ENCODE results near the gene SMARCB1. TPM values are rescaled to one million over a fixed set of nuclear protein-coding genes. Genes with fewer than 3 reads are reported as not detected.

Gene SMARCB1
- total and polyA plus RNA-seq, 2 donors (not counting 1 experiment from before 2014, with no cell fraction given): 20.5 to 86.4 TPM

DNA sequence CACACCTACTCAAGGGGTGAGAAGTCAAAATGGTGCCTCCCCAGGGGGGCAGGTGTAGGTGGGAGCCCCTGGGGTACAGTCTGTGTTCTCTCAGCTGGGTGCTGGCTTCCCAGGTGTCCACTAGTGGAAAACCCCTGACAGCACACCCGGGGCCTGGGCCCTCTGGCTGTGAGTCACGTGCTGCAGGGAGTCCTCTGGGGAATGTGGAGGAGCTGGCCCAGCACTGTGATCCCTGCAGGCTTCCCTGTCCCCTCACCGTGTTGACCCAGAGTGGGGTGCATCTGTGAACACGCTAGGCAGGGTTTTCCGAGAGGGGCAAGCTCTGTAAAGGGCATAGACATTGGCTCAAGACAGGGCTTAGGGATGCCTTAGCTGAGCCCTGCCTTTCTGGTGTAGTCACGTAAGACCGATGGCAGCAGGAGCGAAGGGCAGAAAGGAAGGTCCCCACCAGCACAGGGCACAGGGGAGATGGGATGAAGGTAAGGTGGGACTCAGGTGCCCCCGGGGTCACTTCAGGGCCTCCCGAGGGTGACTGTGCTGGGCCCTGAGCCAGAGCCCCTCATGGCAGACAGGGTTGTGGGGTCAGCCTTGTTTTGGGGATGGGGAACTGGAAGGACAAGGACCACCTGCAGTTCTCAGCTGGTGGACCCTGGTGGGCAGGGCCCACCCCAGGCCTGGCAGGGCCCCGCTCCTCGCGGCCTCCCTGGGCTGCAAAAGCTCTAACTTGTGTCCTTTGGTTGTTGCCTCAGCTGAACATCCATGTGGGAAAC, 37.9 kb downstream of the SMARCB1 start:
- H3K36me3 ChIP-seq (ENCODE audit: control insufficient read depth, insufficient read depth, low read length): peaks cover 28% of the 10 kb centered on the region
- no peak for DNase-seq (ENCODE audit: low read depth in 2 of 2)
- no peak overlapping the region for H3K4me2 ChIP-seq (ENCODE audit: extremely low read depth, insufficient read depth, low read length)
- no peaks in the 10 kb centered on the region for H3K9me3 ChIP-seq (ENCODE audit: control insufficient read depth, insufficient read depth, low read depth, low read length)
- no peaks in the 10 kb centered on the region for H4K20me1 ChIP-seq (ENCODE audit: control insufficient read depth, extremely low read depth, insufficient read depth, low read length)
- no peak overlapping the region for H3K4me3 ChIP-seq (replicated peaks in 1 of 4; ENCODE audit: control extremely low read depth in 1 of 4, insufficient read depth in 1 of 4, low read depth in 3 of 4, low read length in 4 of 4)
- H2AFZ ChIP-seq (ENCODE audit: low read length): no peak overlapping the region
- no peak overlapping the region for H3K9ac ChIP-seq (ENCODE audit: insufficient read depth, low read length)
- H3K27me3 ChIP-seq (ENCODE audit: control insufficient read depth, insufficient read depth, low read length): no peaks in the 10 kb centered on the region
- peaks cover 4% of the 10 kb centered on the region for H3K4me1 ChIP-seq (ENCODE audit: control insufficient read depth, extremely low read depth, insufficient read depth, low read length)
- no peak for TF ChIP-seq EZH2 (IDR thresholded peaks at IDR 0.05; ENCODE audit: low read length, missing control alignments)
- TF ChIP-seq, protein P1, sequence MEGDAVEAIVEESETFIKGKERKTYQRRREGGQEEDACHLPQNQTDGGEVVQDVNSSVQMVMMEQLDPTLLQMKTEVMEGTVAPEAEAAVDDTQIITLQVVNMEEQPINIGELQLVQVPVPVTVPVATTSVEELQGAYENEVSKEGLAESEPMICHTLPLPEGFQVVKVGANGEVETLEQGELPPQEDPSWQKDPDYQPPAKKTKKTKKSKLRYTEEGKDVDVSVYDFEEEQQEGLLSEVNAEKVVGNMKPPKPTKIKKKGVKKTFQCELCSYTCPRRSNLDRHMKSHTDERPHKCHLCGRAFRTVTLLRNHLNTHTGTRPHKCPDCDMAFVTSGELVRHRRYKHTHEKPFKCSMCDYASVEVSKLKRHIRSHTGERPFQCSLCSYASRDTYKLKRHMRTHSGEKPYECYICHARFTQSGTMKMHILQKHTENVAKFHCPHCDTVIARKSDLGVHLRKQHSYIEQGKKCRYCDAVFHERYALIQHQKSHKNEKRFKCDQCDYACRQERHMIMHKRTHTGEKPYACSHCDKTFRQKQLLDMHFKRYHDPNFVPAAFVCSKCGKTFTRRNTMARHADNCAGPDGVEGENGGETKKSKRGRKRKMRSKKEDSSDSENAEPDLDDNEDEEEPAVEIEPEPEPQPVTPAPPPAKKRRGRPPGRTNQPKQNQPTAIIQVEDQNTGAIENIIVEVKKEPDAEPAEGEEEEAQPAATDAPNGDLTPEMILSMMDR (conservative IDR thresholded peaks at IDR 0.05 in 1 of 2, IDR thresholded peaks at IDR 0.05 in 1 of 2; ENCODE audit: low read depth in 1 of 2, low read length in 2 of 2): no peak
- no peaks in the 10 kb centered on the region for H3K79me2 ChIP-seq (ENCODE audit: control insufficient read depth, insufficient read depth, low read length)
- H3K27ac ChIP-seq (ENCODE audit: insufficient read depth, low read length): no peak overlapping the region

DNA sequence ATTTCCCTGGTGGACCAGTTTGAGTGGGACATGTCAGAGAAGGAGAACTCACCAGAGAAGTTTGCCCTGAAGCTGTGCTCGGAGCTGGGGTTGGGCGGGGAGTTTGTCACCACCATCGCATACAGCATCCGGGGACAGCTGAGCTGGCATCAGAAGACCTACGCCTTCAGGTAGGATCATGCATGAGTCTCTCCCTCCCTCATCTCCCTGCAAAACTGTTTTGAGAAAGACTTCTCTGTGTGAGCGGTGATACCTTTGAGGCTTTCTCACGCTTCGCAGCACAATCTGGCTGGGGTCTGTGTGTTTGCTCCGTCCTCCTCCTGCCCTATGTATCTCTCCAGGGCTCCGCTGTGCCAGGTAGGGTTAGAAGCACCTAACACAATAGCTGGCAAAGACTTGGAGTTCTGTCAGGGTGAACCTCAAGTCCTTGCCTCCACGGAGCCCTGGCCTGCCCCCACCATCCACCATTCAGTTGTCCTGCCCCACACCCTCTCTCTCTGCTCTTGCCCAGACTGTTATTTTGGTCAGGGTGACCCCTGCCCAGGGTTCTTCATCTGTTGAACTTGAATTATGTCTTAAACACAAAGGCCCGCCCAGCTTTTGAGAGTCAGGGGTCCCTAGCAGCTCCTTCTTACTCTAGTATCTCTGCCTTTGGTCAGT, 38.6 kb downstream of the SMARCB1 start:
- Histone ChIP-seq H3K79me2 (ENCODE audit: control insufficient read depth, insufficient read depth, low read length) (no peaks in the 10 kb centered on the region), H3K4me2 (ENCODE audit: extremely low read depth, insufficient read depth, low read length) (no peak overlapping the region), H3K36me3 (ENCODE audit: control insufficient read depth, insufficient read depth, low read length) (peaks cover 28% of the 10 kb centered on the region), H3K9ac (ENCODE audit: insufficient read depth, low read length) (no peak overlapping the region), H3K4me1 (ENCODE audit: control insufficient read depth, extremely low read depth, insufficient read depth, low read length) (peaks cover 4% of the 10 kb centered on the region), H3K27ac (ENCODE audit: insufficient read depth, low read length) (peak overlapping the region; percentile 40), H4K20me1 (ENCODE audit: control insufficient read depth, extremely low read depth, insufficient read depth, low read length) (no peaks in the 10 kb centered on the region), H3K4me3 (replicated peaks in 1 of 4; ENCODE audit: control extremely low read depth in 1 of 4, insufficient read depth in 1 of 4, low read depth in 3 of 4, low read length in 4 of 4) (no peak overlapping the region), H2AFZ (ENCODE audit: low read length) (no peak overlapping the region), H3K27me3 (ENCODE audit: control insufficient read depth, insufficient read depth, low read length) (no peaks in the 10 kb centered on the region), H3K9me3 (ENCODE audit: control insufficient read depth, insufficient read depth, low read depth, low read length) (no peaks in the 10 kb centered on the region)
- no peak for DNase-seq (ENCODE audit: low read depth in 2 of 2)
- TF ChIP-seq, protein P1 (conservative IDR thresholded peaks at IDR 0.05 in 1 of 2, IDR thresholded peaks at IDR 0.05 in 1 of 2; ENCODE audit: low read depth in 1 of 2, low read length in 2 of 2): no peak
- TF ChIP-seq EZH2 (IDR thresholded peaks at IDR 0.05; ENCODE audit: low read length, missing control alignments): no peak

DNA sequence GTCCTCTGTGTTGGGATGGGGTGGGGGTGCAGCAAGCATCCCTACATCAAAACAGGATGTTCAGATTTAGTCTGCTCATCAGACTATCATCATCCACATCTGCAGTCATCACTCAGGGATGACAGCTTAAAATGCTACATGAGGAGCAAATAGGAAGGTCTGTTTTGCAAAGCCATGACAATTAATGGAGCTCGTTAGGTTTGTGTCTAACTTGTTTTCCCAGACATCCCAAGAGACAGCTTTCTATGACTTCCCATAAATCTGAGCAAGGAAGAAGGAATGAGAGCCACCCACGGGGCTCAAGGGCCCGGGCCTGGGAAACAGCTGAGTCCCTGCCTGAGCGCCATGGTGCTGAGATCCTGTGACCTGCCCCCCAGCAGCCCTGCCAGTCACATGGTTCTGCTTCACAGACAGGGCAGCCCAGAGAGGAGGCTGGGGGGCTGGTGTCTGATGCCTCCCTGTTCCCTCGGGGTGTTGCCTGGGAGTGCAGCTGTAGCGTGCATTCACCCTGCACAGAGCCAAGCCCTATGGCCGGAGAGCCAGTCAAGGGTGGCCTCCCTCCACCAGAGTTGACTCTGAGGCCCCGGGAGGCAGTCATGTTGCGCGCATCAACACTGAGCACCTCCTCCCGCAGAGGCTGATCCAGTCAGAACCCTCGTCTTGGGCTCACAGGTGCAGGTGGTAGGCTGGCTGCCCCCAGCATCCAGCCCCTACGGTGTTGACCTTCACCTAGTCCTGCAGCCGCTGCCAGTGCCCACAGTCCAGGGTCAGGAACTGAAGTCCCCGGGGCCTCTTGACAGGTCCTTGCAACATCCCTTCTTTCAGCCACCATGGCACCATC, 40.0 kb downstream of the SMARCB1 start:
- peak in 1 of 2 donors; percentile 20 for DNase-seq (ENCODE audit: low read depth in 2 of 2)

More for the DNA sequence above, 40.0 kb downstream of the SMARCB1 start:
- no peak overlapping the region for H3K9ac ChIP-seq (ENCODE audit: insufficient read depth, low read length)
- no peaks in the 10 kb centered on the region for H3K27me3 ChIP-seq (ENCODE audit: control insufficient read depth, insufficient read depth, low read length)
- H3K27ac ChIP-seq (ENCODE audit: insufficient read depth, low read length): peak overlapping the region; percentile 61
- H4K20me1 ChIP-seq (ENCODE audit: control insufficient read depth, extremely low read depth, insufficient read depth, low read length): no peaks in the 10 kb centered on the region
- no peak overlapping the region for H3K4me3 ChIP-seq (replicated peaks in 1 of 4; ENCODE audit: control extremely low read depth in 1 of 4, insufficient read depth in 1 of 4, low read depth in 3 of 4, low read length in 4 of 4)
- no peak overlapping the region for H3K4me2 ChIP-seq (ENCODE audit: extremely low read depth, insufficient read depth, low read length)
- H3K36me3 ChIP-seq (ENCODE audit: control insufficient read depth, insufficient read depth, low read length): peaks cover 28% of the 10 kb centered on the region
- H2AFZ ChIP-seq (ENCODE audit: low read length): no peak overlapping the region
- H3K79me2 ChIP-seq (ENCODE audit: control insufficient read depth, insufficient read depth, low read length): peaks cover 6% of the 10 kb centered on the region
- peaks cover 4% of the 10 kb centered on the region for H3K4me1 ChIP-seq (ENCODE audit: control insufficient read depth, extremely low read depth, insufficient read depth, low read length)
- TF ChIP-seq, protein P1 (conservative IDR thresholded peaks at IDR 0.05 in 1 of 2, IDR thresholded peaks at IDR 0.05 in 1 of 2; ENCODE audit: low read depth in 1 of 2, low read length in 2 of 2): no peak
- no peak for TF ChIP-seq EZH2 (IDR thresholded peaks at IDR 0.05; ENCODE audit: low read length, missing control alignments)
- no peaks in the 10 kb centered on the region for H3K9me3 ChIP-seq (ENCODE audit: control insufficient read depth, insufficient read depth, low read depth, low read length)

Measured in fibroblast of lung (primary cell).